Activated gamma-delta T cell treated with anti-CD3 and anti-CD28 coated beads, Interleukin-2, amount 50 U/mL, for 16 hours (primary cell): ENCODE data around the gene SSPN.

Experiments
- DNase-seq: peaks from one replicate; pipeline ENCODE4 v3.0.0-alpha.2; 2020; ENCODE audit warnings: low read depth

The SSPN gene

DNA sequence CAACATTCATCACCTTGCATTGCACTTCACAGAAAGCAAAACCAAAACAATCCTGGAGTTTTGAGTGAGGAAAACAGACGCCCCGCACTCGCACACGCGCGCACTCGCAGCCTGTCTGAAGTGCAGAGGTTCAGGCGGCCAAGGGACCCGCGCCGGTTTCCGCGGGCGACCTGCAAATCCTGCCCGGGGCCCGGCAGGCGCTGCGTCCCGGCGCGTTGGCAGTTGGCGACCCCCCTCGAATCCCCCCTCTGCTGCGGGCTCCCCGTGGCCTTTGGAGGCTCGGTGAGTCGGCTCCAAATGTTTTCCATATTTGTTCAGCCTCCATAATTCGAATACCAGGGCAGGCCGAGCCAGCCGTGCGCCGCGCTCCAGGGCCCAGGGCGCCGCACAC lies at the start of gene SSPN:
SSPN (plus strand) TSS at position 324 of the 391 bp plus-strand sequence. CDS start 100 bp downstream, outside the sequence.
- no peak for DNase-seq

GRCh38 chr12:26148291-26148690 lies 47.1 kb upstream of the SSPN start:
- DNase-seq: no peak

- no peak for DNase-seq
Observed at GRCh38 chr12:26149968-26150500, 45.3 kb upstream of the SSPN start.

DNA sequence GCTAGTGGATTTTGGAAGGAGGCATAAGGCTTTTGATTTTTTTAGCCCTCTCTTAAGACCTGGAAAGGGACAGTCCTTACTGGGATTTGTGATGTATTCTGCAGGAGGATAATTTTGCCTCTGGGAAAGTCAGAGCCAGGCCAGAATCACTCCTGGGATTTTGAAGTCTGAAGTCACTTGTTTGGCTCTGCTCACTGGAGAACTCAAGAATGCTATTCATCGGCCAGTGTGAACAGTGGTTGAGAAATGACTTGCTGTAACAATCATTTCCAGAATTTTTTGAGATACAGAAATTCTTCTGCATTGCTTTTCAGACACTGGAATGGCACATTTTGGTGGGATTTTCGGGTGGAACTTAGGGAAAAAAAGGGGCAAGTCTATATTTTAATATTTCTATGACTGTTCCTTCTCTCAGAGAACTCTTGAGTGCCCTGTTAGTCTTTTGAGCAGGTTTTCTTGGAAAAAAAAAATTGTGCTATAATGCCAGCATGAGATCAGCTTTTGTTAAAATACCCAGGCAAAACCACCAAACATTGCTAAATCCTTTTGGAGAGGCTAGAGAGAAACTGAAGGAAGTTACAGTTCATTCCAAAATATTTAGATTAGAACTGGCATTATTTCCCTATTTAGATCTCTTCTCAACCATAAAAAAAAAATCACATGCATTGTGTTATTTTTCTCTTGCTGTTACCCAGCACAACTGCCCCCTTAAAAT lies 44.5 kb upstream of the SSPN start:
- DNase-seq: no peak

GRCh38 chr12:26152507-26153102 lies 42.8 kb upstream of the SSPN start:
- no peak for DNase-seq

DNA sequence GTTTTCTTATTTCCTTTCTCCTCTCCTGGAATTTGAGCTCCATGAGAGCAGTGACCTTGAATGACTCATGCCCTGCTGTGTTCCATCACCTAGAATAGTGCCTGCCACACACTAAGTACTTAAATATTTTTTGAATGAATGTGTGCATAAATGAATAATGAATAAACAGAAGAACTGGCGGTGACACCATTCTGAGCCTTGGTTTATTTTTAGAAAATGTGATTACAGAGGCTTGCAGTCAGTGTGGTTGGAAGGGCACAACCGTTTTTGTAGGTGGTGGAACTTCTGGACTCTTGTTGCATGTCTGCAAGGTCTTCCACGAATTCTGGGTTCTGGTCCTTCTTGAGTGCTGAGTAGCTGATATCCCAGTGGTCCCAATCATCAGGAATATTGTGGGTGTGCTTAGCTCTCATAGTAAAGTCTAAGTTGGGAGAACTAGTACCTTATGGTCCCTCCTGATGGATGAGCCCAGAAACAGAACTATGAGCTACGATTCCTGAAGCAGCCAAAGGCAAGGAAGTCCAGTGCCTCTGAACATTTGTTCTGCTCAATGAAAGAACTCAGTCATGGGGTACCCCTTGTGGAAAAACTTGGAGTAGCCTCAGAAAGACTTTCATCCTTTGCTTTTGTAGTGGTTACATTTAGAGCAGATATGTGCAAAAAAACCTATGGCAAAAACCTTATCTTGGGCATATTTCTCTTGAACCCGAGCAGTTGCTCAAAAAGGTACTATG lies 41.8 kb upstream of the SSPN start:
- no peak for DNase-seq

DNA sequence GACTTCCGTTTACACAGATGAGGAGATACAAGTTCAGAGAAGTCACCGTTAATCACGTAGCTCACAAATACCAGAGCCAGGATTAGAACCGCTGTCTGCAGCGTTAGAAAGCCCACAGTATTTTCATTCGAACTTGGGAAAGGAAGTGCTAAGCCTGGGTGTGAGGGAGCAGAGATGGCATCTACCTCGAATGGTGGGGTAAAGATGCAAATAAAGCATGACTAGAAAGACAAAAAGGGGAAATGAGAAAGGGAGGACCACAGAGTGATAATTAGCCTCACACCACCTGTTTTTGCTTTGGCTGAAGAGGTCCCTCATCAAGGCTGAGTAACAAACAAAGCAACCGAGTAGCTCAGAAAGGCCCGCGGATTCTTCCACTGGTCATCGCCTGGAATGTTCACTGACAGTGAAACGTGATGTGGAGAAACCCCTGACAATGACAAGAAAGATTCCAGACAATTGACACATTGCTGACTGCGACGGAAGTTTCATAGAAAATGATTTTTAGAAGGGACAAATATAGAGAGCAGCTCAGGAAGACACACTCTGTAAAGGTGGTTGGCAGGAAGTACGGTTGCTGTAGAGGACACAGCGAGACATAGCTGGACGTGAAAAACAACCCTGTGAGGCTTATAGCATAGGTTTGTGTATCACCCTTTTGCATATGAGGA lies 39.0 kb upstream of the SSPN start:
- DNase-seq: no peak

DNA sequence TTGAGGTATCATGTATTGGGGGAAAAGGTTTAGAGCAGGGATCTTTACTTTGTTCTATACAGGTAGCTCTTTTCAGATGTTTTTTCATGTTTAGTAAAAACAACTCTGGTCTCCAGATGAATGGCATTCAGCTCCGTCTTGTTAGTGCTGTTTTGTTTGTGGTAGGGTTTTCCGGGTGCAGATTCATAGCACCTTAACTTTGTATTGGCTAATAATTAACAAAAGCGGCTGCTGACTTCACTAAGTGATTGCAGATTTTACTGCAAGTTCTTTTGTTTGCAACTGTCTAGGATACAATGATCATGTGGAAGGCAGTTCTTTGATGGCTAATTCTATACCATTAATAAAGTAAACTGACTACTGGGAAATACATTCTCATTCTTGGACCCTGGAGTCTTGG lies 38.4 kb upstream of the SSPN start:
- no peak for DNase-seq

DNA sequence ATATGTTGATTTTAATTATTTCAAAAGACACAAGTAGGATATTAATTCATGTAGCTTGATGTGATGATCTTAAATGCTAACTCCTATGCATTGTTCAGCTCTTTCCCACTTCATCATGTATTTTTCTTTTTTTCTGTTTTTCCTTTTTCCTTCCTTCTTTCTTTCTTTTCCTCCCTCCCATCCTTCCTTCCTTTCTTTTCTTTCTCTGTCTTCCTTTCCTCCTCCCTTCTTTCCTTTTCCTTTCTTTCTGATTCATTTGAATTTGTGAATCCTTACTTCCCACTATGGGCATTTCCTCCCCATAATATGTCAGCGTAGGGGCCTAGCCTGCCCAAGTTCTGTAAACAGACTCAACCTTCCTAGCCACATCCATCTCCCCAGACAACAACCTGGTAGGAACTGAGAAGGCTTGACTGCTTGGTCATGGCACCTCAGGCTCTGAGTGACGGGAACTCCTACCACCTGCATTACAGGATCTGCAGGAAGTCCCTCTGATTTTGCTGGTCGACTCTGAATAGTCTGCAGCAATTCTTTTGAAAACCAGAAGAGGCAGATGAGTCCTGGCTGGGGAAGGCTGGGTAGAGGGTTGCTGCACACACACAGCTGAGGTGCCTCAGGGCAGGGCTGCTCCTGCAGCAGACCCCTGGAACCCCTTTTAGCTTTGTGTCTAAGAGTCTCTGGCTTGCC lies 37.2 kb upstream of the SSPN start:
- DNase-seq: no peak

GRCh38 chr12:26162174-26162573 lies 33.2 kb upstream of the SSPN start:
- DNase-seq: no peak

DNA sequence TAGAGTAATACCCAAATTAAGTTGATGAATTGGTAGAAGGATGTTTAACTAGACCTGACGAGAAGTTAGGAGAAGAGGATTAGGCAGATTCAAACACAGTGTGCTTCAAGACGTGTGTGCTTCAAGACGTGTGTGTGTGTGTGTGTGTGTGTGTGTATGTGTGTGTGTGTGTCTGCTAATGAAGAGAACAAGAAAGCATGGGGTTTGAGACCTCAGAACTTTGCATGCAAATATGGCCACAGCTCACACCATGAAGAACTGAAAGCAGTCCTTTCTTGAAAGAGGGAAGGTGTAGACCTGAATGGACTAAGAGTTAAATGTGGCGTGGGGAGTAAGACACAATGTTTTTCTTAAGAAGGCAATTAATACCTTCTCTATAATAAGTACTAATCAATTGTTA lies 32.5 kb upstream of the SSPN start:
- DNase-seq: no peak

DNA sequence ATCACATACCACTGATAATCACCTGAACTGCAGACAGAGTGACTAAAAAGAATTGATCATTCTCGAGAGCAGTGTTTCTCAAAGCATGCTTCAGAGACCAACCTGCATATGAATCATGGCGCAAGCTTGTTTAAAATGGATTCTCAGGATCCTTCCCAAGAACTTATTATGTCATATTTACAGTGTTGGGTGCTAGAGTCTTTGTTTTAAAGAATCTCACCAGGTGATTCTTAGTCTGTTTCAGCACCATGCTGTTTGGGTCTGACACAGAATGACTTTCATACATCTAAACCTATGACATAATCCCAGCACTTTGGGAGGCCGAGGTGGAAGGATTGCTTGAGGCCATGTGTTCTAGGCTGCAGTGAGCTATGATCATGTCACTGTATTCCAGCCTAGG lies 31.3 kb upstream of the SSPN start:
- no peak for DNase-seq

GRCh38 chr12:26172013-26172412 lies 23.4 kb upstream of the SSPN start:
- no peak for DNase-seq

- no peak for DNase-seq
Observed at GRCh38 chr12:26172539-26172938, 22.8 kb upstream of the SSPN start.

DNA sequence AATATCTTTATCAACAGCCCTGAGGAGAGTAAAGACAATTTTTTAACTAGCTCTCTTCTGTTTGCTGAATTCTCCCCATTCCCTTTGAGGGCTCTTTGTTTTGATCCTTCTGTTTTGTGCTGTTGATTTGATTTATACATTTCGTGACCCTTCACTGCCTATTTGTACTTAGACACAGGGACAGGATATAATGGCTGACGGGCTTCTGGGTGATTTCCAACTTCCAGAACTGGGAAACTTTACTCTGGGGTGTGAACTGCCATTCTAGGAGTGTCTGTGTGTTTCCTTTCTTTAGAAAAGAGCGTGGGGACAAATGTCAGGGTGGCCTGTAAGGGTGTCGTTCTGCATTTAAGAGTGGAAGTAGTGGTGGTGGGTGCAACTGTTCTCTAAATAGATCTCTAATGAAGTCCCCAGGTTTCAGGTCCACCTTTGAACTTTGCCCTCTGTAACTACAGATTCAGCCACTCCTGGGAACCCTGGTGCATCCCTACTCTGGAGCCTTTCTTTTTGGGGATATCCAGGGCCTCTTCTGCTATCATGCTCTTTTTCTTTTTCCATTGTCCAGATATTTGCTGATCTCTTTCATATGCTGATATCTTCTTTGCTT lies 22.3 kb upstream of the SSPN start:
- DNase-seq: no peak

DNA sequence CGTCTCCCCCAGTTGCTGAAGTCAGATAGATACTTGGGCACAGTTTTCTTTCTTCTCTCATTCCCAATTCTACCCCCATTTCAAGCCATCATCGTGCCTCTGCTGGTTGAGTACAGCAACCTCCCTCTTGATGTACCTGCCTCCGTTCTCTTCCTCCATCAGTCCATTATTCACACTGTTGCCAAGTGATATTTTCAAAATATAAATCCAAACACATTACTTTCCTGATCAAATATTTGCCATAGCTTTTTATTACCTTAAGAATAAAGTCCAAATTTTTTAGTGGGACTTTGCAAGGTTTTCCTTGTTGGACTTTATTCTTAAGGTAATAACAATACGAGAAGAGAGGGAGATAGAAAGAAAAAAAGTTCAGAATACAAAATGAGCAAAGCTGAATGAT lies 18.6 kb upstream of the SSPN start:
- no peak for DNase-seq

DNA sequence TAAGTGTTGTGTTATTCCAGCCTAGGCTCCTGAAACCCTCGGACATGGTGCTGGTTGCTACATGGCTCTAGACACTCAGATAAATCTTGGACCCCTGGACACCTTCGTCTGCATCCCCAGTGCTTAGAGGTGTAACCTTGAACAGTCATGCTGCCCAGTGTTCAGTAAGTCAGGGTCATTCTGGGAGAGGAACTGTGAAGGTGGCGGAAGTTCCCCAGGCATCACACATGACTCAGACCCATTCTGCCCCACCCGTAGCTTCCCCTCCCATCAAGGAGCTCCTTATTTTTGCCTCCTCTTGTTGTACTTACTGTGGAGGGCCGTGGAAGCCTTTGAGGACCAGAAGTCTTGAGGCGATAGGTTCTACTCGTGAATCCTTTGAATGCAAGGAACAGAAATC lies 18.1 kb upstream of the SSPN start:
- no peak for DNase-seq

GRCh38 chr12:26179826-26180225 lies 15.5 kb upstream of the SSPN start:
- no peak for DNase-seq

GRCh38 chr12:26182377-26182776 lies 13.0 kb upstream of the SSPN start:
- no peak for DNase-seq

GRCh38 chr12:26185532-26186320 lies 9.6 kb upstream of the SSPN start:
- DNase-seq: no peak
